GM18861 (cell line): ENCODE data around the gene ZBTB11.
"Not testable (repeated sequence)": the region's sequence is repeated elsewhere in the genome, so short reads cannot be mapped to it uniquely, and the experiment has no call there.

ENCODE experiments used
- ATAC-seq: cut with Tn5 transposase; IDR thresholded peaks from one replicate; pipeline ENCODE4 v1.9.1; 2021; ENCODE audit not compliant: unreplicated experiment

ZBTB11 gene, protein sequence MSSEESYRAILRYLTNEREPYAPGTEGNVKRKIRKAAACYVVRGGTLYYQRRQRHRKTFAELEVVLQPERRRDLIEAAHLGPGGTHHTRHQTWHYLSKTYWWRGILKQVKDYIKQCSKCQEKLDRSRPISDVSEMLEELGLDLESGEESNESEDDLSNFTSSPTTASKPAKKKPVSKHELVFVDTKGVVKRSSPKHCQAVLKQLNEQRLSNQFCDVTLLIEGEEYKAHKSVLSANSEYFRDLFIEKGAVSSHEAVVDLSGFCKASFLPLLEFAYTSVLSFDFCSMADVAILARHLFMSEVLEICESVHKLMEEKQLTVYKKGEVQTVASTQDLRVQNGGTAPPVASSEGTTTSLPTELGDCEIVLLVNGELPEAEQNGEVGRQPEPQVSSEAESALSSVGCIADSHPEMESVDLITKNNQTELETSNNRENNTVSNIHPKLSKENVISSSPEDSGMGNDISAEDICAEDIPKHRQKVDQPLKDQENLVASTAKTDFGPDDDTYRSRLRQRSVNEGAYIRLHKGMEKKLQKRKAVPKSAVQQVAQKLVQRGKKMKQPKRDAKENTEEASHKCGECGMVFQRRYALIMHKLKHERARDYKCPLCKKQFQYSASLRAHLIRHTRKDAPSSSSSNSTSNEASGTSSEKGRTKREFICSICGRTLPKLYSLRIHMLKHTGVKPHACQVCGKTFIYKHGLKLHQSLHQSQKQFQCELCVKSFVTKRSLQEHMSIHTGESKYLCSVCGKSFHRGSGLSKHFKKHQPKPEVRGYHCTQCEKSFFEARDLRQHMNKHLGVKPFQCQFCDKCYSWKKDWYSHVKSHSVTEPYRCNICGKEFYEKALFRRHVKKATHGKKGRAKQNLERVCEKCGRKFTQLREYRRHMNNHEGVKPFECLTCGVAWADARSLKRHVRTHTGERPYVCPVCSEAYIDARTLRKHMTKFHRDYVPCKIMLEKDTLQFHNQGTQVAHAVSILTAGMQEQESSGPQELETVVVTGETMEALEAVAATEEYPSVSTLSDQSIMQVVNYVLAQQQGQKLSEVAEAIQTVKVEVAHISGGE

DNA sequence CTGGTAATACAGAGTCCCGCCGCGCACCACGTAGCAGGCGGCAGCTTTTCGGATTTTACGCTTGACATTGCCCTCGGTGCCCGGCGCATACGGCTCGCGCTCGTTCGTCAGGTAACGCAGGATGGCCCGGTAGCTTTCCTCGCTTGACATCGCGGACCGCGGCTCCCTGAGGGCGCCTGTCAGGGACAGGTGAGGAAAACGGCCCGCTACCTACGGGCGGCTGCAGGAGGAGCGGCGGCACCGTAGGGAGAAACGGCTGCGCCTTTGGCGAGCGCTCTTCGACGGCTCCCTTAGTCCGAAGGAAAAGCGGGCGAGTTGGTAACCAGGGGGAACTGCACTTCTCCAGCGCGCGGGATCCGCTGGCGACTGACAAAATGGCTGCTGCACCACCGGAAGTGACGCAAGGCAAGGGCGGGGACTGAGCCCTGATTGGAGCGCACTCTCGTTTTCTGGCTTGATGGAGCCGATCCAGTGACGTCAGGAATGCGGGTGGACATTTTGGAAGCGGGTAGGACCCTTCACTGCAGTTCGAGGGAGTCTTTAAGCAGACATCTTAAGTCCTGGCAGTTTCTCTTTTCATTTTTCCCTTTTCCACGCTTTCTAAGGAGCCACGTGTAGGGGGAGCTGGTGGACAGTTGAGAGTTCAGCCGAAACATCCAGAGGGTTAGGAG lies at the start of gene ZBTB11:
Gene ZBTB11 (minus strand): TSS at position 368 of the 671 bp plus-strand sequence. CDS start 218 bp downstream, at position 150.
- peak; percentile 69 for ATAC-seq

DNA sequence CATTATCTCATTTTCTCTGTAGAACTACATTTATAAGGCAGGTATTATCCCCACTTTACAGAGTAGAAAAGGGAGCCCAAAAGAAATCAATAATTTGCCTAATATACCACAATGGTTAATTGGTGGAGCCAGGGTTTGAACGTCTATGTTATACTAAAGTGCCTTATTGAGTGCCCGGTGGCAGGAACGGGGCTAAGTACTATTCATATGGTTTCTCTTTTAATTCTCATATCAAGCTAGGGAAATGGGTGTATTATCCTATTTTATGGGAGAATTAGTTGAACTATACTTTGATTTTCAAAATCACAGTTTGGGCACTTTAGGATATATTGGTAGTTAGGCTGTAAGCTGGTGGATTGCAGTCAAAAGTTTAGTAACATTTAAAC lies 49.0 kb upstream of the ZBTB11 start:
- no peak for ATAC-seq

DNA sequence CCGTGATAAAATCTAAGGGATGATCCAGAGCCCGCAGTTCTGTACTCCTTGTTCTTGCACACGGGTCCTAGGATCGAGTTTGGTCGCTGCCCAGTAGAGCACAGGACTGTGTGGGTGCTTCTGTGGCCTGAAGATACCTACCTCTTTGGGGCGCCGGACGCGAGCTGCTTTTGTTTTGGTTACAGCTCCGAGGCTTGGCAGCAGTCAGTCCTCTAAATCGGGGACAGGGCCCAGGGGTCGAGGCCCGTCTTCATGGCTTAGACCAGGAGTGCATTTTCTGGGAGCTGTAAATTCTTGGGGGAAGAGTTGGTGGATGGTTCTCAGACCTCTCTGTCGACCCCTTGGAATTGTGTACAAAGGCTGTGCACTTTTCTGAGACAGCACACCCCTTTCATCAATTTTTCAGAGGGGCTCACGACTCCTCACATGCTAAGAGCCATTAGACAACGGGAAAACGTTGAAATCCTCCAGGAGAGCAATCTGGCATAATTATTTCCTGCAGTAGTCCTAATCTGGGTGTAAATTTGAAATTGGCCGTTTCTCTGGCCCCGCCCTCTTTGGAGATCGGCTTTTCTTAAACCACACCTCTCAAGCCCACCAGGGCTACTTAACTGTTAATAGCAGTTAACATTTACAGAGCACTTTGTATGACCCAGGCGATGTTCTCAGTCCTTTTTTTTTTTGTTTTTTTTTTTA lies 48.4 kb upstream of the ZBTB11 start:
- peak; percentile 14 for ATAC-seq

DNA sequence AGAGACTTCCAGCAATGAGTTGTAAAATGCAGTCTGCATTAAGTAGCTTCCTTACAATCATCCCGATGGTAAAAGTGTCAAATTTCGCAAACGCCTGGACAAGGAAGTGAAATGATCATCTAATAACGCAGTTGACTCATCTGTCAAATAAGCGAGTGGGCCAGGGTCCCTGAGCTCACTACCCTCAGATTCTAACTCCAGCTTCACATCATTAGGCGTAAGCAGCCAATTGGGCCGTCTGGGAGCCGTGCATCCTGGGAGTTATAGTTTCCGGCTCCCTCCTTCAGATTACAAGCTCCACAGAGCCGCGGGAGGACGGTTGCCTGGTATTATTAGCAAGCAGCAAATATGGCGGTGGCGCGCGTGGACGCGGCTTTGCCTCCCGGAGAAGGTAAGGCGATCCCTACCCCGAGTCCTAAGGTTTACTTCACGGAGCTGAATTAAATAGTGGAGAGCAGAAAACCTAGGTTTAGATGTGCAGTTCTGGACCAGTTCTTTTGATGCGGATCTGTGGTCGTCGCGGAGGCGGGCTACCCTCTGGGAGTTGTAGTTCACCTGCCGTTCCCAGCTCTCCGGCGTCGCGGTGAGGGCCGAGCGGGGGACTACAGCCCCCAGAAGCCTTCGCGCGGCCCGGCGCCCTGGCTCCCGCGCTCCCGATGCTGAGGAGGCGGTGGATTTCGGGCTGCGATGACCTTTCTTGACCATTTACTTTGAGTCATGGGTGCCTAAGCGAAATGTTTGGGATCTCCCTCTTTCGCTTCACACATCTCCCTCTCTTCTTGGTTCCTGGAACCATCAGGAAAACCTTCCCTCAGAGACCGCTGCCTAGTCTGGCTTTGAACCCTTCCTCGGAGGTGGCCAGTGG lies 47.6 kb upstream of the ZBTB11 start, which contains the start of gene CEP97:
Gene CEP97 (plus strand): TSS at position 286 of the 865 bp plus-strand sequence. CDS start 63 bp downstream, at position 349.
- peak; percentile 82 for ATAC-seq

DNA sequence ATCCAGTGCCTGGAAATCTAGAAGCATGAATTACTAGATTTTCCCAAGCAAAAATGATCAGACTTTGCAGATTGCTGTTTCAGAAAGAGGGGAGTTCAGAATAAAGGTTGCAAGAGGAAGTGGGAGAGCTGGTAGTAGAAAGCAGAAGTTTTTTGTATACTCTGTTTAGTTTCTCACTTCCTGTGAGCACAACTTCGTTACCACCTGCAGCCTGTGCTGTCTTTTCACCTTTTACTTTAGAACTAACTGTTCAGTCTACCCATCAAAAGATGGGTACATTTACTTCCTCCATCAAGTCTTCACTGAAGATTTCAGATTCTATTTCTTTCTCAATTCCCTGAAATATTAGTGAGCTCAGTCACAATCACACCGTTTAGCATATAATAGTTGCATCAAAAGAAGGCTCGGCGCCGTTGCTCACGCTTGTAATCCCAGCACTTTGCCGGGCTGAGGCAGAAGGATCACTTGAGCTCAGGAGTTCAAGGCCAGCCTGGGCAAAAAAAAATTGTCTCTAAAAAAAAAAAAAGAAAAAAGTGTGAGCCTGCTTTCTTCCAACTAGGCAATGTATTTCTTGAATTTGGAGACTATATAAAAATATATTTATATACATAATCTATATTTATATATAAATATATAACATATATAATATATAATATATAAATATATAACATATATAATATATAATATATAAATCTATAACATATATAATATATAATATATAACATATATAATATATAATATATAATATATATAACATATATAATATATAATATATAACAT lies 45.7 kb upstream of the ZBTB11 start:
- ATAC-seq = peak; percentile 70

DNA sequence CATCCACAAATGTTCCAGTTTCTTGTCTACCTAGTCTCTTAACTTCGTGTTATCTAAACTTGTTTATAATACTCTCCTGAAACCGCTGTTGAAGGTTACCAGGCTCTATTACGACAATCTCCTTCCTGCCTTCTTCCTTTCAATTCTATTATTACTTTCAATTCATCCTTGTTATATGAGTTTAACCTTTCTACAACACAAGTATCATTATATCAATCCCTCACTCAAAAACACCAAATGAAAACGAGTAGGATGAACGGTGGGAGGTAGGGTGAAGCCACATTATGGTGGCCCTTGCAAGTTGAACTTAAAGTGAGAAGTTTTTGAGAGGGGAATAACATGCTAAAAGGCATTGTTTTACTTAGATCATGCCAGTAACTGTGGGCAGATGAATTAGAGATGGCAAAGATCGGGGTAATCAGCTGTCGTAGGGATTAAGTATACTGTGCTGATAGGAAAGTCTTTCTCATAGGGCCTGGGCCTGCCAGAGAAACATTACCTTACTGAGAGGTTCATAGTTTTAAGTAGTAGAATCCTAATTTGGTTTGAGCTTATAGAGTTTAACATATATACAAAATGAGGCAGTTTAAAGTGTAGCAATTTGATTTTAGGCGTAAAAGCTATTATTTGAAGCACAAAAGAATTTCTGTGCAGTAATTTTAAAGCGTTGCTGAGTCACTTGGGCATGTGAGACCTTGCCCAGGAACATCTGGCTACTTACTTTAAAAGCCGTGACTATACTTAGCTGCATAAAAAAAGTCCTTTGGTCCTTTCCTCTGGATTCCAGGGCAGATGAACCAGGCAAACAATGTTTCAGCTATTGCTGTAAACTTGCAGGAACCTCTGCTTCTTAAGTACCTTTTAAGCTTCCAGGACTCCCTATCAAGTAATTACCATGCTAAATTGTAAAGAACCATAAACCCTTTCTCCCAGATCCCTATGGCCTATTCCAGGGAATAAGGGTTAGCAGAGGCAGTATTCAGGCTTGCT lies 44.2 kb upstream of the ZBTB11 start:
- no peak for ATAC-seq

DNA sequence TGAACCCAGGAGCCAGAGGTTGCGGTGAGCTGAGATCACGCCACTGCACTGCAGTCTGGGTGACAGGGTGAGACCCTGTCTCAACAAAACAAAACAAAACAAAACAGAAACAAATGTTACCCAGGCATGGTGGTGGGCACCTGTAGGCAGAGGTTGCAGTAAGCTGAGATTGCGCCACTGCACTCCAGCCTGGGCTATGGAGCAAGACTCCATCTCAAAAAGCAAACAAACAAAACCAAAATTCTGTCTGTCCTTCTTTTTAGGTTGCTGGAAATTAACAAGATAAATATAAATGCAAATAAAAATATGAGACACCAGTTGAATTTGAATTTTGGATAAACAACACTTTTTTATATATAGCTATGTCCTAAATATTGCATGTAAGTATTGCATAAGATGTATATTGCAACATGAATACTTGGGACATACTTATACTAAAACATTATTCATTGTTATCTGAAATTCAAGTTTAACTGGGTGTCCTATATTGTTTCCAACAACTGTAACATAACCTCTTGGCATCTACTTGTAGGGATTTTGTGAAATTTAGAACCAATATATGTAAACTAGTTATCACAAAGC lies 42.8 kb upstream of the ZBTB11 start:
- no peak for ATAC-seq

DNA sequence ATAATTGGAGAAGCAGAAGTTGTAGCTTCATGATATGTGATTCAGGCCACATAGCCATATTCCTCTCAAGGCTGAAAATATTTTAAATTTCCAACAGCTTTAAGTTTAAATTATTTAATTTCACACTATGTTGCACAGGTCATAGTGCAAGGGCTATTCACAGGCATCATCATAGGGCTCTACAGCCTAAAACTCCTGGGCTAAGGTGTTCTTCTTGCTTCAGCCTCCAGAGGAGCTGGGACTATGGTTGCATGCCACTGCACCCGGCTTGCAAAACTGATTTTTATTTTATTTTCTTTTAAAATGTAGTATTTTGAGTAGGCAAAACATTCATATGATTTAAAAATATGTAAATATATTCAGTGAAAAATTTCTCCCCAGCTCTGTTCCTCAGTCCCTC lies 41.5 kb upstream of the ZBTB11 start:
- ATAC-seq = no peak

DNA sequence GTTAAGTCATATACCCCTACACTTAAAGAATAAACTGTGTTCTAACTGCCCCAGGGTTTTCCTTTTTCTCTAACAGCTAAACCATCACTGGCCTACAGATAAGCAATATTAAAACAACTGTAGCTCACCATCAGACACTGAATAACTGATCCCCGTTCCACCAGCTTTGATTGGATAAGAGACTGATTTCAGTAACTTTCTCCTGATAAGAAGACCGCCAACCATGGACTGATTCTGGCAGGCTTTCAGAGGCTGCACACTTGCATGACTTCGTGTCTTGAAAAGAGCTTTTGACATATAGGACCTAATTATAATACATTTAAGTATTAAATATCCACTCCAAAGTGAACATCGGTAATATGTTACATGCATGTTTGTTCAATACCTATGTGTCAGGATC lies 32.2 kb upstream of the ZBTB11 start:
- ATAC-seq = no peak

DNA sequence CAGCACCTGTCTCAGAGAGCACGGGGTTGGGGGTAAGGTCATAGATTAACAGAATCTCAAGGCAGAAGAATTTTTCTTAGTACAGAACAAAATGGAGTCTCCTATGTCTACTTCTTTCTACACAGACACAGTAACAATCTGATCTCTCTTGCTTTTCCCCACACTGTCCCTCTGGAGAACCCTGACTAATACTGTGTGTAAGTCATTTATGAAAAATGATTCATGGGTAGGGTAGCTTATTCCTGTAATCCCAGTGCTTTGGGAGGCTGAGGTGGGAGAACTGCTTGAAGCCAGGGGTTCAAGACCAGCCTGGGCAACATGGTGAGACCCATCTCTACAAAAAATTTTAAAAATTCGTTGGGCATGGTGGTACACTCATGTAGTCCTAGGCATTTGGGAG lies 27.7 kb upstream of the ZBTB11 start:
- ATAC-seq = not testable (repeated sequence)

DNA sequence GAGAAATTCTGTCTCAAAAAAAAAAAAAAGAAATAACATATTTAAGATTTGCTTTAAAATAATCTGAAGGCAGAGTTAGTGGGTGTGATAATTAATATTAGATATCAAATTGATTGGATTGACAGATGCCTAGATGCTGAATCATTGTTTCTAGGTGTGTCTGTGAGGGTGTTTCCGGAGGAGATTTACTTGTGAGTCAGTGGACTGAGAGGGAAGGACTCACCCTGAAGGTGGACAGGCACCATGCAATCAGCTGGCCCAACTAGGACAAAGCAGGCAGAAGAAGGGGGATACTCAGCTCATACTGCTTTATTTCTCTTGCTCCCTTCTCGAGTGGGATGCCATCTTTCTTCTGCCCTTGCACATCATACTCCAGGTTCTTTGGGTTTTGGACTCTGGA lies 26.2 kb upstream of the ZBTB11 start:
- ATAC-seq = no peak

DNA sequence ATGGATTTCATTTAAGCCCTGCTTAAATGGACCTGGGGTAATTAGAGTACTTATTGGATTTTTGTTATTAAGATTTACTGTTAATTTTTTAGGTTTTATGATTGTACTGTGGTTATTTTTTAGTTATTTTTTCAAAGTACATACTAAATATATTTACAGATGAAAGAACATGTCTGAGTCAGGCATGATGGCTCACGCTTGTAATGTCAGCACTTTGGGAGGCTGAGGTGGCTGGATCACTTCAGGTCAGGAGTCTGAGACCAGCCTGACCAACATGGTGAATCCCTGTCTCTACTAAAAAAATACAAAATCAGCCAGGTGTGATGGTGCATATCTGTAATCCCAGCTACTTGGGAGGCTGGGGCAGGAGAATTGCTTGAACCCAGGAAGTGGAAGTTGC lies 25.8 kb upstream of the ZBTB11 start:
- no peak for ATAC-seq

DNA sequence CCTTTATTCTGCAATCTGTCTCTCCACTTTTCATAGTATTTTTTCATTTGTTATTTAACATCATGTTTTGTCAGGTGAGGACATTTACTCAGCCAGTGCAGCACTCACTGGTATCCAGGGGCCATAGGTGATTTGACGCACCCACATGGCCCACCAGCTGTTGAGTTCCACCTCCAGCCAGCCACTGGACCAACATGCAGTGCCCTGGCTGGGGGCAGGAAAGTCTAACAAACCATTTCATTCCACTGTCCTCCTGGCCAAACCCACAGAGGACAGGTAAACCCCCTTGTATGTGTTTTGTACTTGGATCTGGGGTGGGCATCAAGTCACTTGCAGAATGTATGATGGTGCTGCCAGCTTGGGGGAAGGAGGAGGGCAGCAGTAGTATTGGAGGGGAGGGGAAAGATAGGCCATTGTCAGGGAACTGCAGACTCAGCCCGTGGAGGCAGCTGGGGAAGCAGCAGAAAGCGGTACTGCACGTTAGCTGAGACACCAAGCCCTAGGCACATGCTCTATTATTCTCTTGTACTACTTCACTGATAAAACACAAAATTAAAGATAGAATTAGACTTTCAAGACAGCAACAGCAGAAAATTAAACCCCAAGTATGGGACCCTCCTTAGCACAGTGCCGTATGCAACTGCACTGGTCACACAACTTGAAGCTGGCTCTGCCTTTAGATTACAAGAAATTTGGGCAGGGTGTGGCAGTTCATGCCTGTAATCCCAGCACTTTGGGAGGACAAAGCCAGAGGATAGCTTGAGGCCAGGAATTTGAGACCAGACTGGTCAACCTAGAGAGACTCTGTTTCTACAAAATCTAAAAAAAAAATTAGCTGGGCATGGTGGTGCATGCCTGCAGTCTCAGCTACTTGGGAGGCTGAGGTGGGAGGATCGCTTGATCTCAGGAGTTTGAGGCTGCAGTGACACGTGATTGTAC lies 25.0 kb upstream of the ZBTB11 start:
- ATAC-seq = no peak

DNA sequence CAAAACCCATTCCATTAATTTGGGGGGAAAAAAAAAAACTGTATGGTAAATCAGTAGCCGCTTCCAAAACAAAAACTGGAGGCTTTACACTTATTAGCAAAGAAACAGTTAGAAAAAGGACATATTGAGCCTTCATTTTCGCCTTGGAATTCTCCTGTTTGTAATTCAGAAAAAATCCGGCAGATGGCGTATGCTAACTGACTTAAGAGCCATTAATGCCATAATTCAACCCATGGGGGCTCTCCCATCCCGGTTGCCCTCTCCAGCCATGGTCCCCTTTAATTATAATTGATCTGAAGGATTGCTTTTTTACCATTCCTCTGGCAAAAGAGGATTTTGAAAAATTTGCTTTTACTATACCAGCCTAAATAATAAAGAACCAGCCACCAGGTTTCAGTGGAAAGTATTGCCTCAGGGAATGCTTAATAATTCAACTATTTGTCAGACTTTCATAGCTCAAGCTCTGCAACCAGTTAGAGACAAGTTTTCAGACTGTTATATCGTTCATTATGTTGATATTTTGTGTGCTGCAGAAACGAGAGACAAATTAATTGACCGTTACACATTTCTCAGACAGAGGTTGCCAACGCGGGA lies 18.9 kb upstream of the ZBTB11 start:
- ATAC-seq = no peak

DNA sequence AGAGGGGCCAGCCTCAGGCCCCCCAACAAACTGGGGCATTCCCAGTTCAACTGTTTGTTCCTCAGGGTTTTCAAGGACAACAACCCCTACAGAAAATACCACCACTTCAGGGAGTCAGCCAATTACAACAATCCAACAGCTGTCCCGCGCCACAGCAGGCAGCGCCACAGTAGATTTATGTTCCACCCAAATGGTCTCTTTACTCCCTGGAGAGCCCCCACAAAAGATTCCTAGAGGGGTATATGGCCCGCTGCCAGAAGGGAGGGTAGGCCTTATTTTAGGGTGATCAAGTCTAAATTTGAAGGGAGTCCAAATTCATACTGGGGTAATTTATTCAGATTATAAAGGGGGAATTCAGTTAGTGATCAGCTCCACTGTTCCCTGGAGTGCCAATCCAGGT lies 17.9 kb upstream of the ZBTB11 start:
- not testable (repeated sequence) for ATAC-seq

DNA sequence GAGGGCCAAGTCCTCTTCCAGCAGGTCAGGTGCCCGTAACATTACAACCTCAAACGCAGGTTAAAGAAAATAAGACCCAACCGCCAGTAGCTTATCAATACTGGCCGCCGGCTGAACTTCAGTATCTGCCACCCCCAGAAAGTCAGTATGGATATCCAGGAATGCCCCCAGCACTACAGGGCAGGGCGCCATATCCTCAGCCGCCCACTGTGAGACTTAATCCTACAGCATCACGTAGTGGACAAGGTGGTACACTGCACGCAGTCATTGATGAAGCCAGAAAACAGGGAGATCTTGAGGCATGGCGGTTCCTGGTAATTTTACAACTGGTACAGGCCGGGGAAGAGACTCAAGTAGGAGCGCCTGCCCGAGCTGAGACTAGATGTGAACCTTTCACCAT lies 16.6 kb upstream of the ZBTB11 start:
- ATAC-seq = peak; percentile 72
